NCI-H2107 (cell line): ENCODE measurements around the gene TBC1D2B.

Experiments
- DNase-seq: peaks from one replicate; lab custom pipeline; 2025; lab: John Stamatoyannopoulos, UW

Gene TBC1D2B

GRCh38 chr15:78034495-78035191 lies 42.9 kb downstream of the TBC1D2B start:
- DNase-seq: no peak

GRCh38 chr15:78033864-78034263 lies 43.6 kb downstream of the TBC1D2B start:
- DNase-seq: no peak

- DNase-seq: no peak
These were observed 44.8 kb downstream of the TBC1D2B start for GRCh38 chr15:78032671-78033070.

GRCh38 chr15:78024883-78025282 lies 52.6 kb downstream of the TBC1D2B start:
- no peak for DNase-seq

- DNase-seq: no peak
These were observed 53.0 kb downstream of the TBC1D2B start for GRCh38 chr15:78024519-78024870.

- DNase-seq: no peak
These were observed 53.5 kb downstream of the TBC1D2B start for GRCh38 chr15:78023865-78024518.

- DNase-seq: no peak
These were observed 54.3 kb downstream of the TBC1D2B start for GRCh38 chr15:78023081-78023665.

GRCh38 chr15:78021761-78022160 lies 55.8 kb downstream of the TBC1D2B start:
- DNase-seq: no peak

GRCh38 chr15:78020007-78020406 lies 57.5 kb downstream of the TBC1D2B start:
- DNase-seq: no peak

- DNase-seq: no peak
These were observed 58.4 kb downstream of the TBC1D2B start for GRCh38 chr15:78018946-78019644.

GRCh38 chr15:78018445-78018844 lies 59.1 kb downstream of the TBC1D2B start:
- no peak for DNase-seq

GRCh38 chr15:78016860-78017259 lies 60.7 kb downstream of the TBC1D2B start:
- DNase-seq: no peak

GRCh38 chr15:78012643-78013077 lies 64.9 kb downstream of the TBC1D2B start:
- no peak for DNase-seq

- DNase-seq: no peak
These were observed 67.4 kb downstream of the TBC1D2B start for GRCh38 chr15:78010067-78010466.

GRCh38 chr15:78007964-78008886 lies 69.3 kb downstream of the TBC1D2B start:
- DNase-seq: no peak

- no peak for DNase-seq
These were observed 70.1 kb downstream of the TBC1D2B start for GRCh38 chr15:78007211-78007931.

GRCh38 chr15:78006567-78007205 lies 70.8 kb downstream of the TBC1D2B start:
- DNase-seq: no peak

GRCh38 chr15:78004919-78005634 lies 72.4 kb downstream of the TBC1D2B start:
- DNase-seq: no peak

- no peak for DNase-seq
These were observed 73.2 kb downstream of the TBC1D2B start for GRCh38 chr15:78004222-78004727.
